ENCODE data around the gene INA.

INA gene

GRCh38 chr10:103284170-103284569 lies 7.2 kb downstream of the INA start:
- peak; percentile 81 for DNase-seq (ENCODE audit: low read depth)
- no peak overlapping the region for H3K4me3 ChIP-seq (ENCODE audit: low read depth, low read length)
- TF ChIP-seq CTCF (IDR thresholded peaks at IDR 0.05; ENCODE audit: low read depth, low read length) (no peak), MYC (IDR thresholded peaks at IDR 0.05; ENCODE audit: low read depth, low read length) (no peak), MAX (IDR thresholded peaks at IDR 0.05; ENCODE audit: low read depth, low read length) (no peak), POLR2A (IDR thresholded peaks at IDR 0.05; ENCODE audit: extremely low read depth, insufficient read length) (no peak)

GRCh38 chr10:103287992-103288391 lies 11.1 kb downstream of the INA start:
- DNase-seq (ENCODE audit: low read depth): no peak
- TF ChIP-seq POLR2A (IDR thresholded peaks at IDR 0.05; ENCODE audit: extremely low read depth, insufficient read length) (no peak), CTCF (IDR thresholded peaks at IDR 0.05; ENCODE audit: low read depth, low read length) (no peak), MYC (IDR thresholded peaks at IDR 0.05; ENCODE audit: low read depth, low read length) (no peak), MAX (IDR thresholded peaks at IDR 0.05; ENCODE audit: low read depth, low read length) (no peak)
- no peak overlapping the region for H3K4me3 ChIP-seq (ENCODE audit: low read depth, low read length)

- H3K4me3 ChIP-seq (ENCODE audit: low read depth, low read length): no peak overlapping the region
- TF ChIP-seq POLR2A (IDR thresholded peaks at IDR 0.05; ENCODE audit: extremely low read depth, insufficient read length) (no peak), MYC (IDR thresholded peaks at IDR 0.05; ENCODE audit: low read depth, low read length) (no peak), CTCF (IDR thresholded peaks at IDR 0.05; ENCODE audit: low read depth, low read length) (no peak), MAX (IDR thresholded peaks at IDR 0.05; ENCODE audit: low read depth, low read length) (no peak)
- DNase-seq (ENCODE audit: low read depth): no peak
Measured at GRCh38 chr10:103291588-103291987, 14.7 kb downstream of the INA start.

GRCh38 chr10:103295374-103296015 lies 18.6 kb downstream of the INA start:
- no peak for DNase-seq (ENCODE audit: low read depth)
- no peak overlapping the region for H3K4me3 ChIP-seq (ENCODE audit: low read depth, low read length)
- TF ChIP-seq MAX (IDR thresholded peaks at IDR 0.05; ENCODE audit: low read depth, low read length) (no peak), MYC (IDR thresholded peaks at IDR 0.05; ENCODE audit: low read depth, low read length) (no peak), CTCF (IDR thresholded peaks at IDR 0.05; ENCODE audit: low read depth, low read length) (no peak)

- no peak for DNase-seq (ENCODE audit: low read depth)
- TF ChIP-seq CTCF (IDR thresholded peaks at IDR 0.05; ENCODE audit: low read depth, low read length): no peak
- TF ChIP-seq MYC (IDR thresholded peaks at IDR 0.05; ENCODE audit: low read depth, low read length): no peak
- TF ChIP-seq POLR2A (IDR thresholded peaks at IDR 0.05; ENCODE audit: extremely low read depth, insufficient read length): no peak
- no peak for TF ChIP-seq MAX (IDR thresholded peaks at IDR 0.05; ENCODE audit: low read depth, low read length)
- H3K4me3 ChIP-seq (ENCODE audit: low read depth, low read length): no peak overlapping the region
Measured at GRCh38 chr10:103307594-103307993, 30.7 kb downstream of the INA start.
